T-helper 9 cell (primary cell): ENCODE measurements around the gene KRT6C.
"Not testable (repeated sequence)": the region's sequence is repeated elsewhere in the genome, so short reads cannot be mapped to it uniquely, and the experiment has no call there.

Experiments used
- DNase-seq: peaks from one replicate; pipeline ENCODE4 v3.0.0-alpha.2; 2020

The KRT6C gene

GRCh38 chr12:52454411-52455201, 19.0 kb downstream of the KRT6C start:
- no peak for DNase-seq

GRCh38 chr12:52452101-52452500, 21.5 kb downstream of the KRT6C start, which contains the start of gene KRT6B:
TSS of gene KRT6B (minus strand) at chr12:52452146. CDS start at chr12:52452078, 68 bp downstream.
- no peak for DNase-seq

DNA sequence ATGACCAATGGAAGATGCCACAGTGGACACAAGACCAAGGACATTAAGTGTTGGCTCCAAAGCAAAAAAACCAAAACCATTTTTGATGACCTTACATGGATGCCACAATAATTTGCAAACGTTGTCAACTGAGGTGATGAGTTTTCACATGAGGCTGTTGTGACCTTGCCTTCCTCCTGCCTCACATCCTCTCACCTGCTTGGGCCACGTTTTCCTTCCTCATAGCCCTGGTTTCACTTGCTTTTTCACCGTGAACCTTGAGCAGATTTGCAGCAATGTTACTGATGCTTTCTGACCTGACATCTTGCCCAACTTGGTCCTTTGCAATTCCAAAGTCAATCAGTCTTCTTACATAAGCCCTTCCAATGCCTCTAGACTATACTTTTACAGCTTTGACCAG, 25.4 kb downstream of the KRT6C start:
- DNase-seq: no peak

- DNase-seq: not testable (repeated sequence)
Observed at GRCh38 chr12:52447196-52447595, 26.4 kb downstream of the KRT6C start.

DNA sequence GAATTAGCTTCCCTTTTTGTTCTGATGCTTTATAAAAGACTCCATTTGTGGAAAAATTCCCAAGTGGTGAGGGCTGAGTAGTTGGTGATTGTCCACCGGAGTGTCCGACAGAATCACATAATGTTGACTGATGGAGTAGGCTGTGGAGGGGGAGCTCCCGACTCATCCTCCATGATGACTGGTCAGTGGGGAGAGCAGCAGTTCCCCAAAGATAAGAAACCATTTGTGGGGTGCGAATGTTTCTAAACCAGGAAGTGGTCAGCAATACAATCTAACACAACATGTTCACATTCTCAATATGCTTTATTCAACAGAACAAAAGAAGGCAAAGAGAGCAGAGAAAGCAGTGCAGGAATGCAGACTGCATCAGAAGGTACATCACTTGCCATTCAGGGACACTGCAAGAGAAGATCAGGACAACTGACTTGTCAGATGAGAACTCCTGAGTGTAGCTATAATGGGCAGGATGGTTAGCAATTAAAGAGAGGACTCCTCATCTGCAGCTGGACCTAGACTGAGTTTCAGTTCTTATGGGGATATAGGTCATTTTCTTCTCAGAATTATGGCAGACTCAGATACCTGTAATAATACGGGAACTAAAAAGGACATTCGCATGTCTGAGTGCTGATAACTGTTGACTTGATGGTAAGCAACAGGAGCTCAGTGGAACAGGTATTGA, 27.1 kb downstream of the KRT6C start:
- no peak for DNase-seq

- no peak for DNase-seq
Observed at GRCh38 chr12:52445876-52446275, 27.7 kb downstream of the KRT6C start.

DNA sequence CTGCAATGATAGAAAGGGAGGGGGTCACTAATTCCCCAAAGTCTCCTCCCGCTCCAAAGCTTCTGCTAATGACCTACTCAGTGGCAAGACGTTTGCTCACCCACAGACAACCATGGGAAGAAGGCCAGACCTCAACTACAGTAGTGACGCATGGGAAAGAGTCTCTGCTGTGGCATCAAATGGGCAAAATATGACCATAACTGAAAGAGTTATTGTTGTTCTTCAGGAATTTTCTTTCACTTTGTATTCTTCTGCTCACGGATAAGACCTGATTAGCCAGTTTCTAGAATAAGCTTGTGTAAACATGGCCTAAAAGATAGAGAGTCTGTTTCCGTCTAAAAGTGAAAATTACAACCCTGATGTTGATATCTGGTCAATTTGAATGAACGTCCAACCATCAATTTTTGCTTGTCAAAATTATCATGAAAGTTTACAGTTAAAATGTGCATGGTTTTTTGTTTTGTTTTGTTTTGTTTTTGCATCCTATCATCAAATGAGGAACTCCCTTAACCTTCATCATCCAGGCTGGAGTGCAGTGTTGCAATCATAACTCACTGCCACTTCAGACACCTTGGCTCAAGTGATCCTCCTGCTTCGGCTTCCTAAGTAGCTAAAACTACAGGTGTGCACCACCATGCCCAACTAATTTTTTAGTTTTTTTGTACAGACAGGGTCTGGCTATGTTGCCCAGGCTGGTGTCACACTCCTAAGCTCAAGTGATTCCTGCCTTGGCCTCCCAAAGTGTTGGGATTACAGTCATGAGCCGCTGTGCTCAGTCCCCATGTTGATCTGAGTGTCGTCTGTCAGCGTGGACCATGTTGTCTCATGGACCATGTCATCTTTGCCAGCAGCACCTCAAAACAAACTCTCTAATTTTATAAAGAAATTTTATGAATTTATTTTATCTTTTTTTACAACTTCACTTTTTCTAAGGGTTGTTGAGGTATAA, 28.7 kb downstream of the KRT6C start:
- no peak for DNase-seq

DNA sequence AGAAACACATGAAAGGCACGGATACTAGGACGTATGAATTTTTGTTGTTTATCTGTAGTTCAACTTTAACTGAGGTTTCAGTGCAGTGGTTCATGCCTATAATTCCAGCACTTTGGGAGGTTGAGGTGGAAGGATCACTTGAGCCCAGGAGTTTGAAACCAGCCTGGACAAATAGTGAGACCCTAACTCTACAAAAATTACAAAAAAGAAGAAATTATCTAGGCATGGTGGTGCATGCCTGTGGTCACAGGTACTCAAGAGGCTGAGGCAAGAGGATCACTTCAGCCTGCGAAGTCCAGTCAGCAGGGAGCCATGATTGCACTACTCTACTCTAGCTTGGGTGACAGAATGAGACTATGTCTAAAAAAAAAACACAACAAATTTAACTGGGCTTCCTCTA, 29.6 kb downstream of the KRT6C start:
- DNase-seq: no peak

GRCh38 chr12:52442600-52443061, 31.0 kb downstream of the KRT6C start:
- DNase-seq: no peak

DNA sequence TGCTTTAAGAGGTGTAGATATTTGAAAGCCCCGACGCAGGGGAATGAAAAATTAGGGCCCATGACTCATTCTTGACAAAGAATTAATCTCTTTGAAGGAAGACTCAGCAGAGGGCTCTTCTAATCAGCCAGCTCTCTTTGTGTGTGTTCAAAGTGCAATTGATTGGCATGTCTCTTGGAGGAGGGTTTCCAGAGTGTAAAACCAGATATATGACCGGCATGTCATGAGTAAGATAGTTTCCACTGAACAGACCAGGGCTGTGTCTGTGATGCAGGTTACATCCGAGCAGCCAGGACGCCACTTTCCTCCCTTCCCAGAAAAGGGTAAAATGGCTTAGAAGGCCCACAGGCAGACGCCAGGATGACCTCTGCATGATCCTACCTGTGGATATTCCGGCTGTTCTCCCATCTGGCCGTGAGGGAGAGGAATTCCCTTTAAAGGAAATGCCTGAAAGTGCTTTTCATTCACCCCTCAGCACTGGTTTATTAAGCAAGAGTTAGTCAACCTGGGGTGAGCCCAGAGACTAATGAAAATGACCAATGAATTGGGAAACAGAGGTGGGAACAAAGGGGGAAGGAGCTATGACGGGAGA, 32.2 kb downstream of the KRT6C start:
- no peak for DNase-seq

GRCh38 chr12:52440821-52441319, 32.7 kb downstream of the KRT6C start:
- DNase-seq: no peak

GRCh38 chr12:52439845-52440244, 33.8 kb downstream of the KRT6C start:
- no peak for DNase-seq

DNA sequence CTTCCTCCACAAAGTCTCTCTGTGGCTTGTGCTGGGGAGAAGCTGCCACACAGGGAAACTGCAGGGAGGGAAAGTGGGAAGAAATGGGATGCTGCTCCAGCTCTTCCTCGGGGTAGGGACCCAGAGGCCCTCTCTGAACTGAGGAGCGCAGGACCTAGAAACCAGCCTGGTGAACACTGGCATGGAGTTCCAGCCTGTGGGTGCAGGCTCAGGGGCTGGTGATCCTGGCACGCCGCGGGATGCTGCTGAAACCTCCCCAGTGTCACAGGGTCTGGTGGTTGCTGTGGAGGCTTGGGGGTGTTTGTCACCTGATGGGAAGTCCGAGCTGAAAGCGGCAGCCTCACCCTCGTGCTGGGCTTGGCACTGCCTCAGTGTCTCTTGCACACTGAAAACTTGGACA, 34.2 kb downstream of the KRT6C start:
- no peak for DNase-seq

DNA sequence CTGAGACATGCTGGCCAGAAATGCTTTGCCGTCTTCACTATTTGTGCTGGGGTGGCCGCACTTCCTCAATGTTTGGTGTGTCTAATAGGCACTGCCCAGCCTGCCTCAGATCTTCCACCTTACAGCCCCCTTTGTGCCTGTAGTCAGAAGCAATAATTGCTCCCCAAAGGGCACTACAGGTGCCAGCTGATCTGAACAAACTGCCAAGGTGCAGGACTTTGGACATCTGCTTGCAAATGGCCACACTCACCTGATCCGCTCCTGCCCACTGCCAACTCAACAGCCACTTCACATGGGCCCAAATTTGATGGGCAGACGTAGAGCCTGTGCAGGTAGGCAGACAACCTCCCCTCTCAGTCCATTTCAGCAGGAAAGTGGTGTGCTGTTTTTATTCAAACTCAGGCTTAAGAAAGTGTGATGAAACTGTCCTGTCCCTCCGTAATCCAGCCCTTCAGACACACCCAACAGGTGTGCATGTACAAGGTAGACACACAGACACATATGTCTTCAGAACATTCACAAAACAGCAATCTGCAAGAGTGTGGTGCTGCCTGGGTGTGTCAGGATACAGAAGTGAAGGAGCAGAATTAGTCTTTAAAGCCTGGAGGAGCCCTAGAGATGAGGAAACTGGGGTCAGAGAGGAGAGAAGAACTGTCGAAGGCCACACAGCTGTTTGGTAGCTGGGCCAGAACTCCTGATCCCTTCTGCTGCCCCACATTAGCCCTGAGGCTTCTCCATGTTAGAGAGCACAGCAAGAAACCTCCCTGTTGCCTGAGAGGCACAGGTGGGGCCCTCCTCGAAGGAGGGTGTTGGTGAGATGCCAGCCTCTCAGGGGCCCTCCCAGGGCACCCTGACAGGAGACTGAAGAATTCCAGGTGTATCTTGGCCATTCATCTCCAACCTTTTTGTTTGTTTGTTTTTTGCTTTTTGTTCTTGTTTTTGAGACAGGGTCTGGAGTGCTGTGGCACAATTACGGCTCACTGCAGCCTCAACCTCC, 35.0 kb downstream of the KRT6C start:
- DNase-seq: no peak

- DNase-seq: no peak
Observed at GRCh38 chr12:52437508-52437907, 36.1 kb downstream of the KRT6C start.

DNA sequence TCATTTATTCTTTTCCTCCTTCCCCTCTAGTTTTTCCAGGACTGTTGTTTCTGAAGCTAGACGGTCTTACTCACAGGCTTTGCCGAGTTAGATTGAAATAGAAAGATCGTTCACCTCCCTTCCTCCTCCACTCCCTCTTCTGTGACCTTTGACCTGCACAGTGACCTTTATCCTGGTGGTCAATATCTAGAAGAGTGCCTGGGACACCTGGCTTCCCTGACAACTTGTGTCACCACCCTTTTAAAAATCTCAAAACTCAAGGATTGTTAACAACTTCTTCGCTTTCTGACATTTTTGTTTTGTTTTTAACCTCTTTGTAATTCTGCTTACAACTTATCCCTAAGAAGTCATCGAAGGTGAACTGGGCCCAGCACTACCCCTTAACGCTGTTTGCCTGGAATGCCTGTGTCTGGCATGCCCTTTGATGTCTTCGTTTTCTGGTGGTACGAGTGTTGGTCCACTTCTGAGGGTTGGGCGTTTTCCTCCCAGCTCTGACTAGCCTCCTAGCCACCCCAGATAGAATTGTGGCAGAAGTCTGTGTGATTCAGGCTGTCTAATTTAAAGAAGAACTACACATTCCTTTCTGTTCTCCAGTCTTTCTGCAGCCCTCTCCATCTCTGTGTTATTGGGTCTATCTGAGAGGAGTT, 36.7 kb downstream of the KRT6C start:
- no peak for DNase-seq

- DNase-seq: no peak
Observed at GRCh38 chr12:52436000-52436827, 37.4 kb downstream of the KRT6C start.

GRCh38 chr12:52435659-52435999, 38.0 kb downstream of the KRT6C start:
- no peak for DNase-seq

DNA sequence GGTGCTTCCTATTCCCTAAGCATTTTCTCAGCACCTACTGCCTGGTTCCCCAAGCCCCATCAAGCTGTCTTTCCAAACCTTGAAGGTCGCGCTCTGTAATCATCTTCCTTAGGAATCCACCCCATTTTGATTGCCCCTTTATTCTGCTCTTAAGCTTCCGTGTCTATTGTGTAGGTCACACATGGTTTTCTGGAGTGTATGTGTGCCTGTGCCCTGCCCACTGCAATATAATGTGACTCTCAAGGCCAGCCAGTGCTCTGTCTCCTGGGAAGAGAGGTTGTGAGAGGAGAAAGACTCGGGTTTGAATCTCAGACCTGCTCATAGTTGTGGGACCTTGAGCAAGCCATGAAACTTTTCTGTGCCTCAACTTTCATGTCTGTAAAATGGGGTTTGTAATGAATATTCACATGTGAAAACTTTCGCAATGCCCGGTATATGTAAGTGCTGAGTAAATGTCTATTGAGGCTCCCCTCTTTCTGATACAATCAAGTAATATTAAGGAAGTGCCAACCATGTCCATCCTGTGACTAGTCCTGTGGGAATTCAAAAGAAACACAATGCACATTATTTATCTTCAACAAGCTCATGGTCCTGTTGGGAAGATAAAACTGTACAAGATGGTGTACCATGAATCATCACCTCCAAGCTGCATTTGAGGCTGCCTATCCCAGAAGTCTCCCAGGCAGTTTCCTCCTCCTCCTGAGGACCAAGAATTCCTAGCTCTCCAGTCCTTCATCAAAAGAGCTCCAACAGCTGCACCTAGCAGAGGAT, 38.7 kb downstream of the KRT6C start:
- no peak for DNase-seq
